HG02623 (cell line): ENCODE results near the gene DCLK1.
"Not testable (repeated sequence)": the region's sequence is repeated elsewhere in the genome, so short reads cannot be mapped to it uniquely, and the experiment has no call there.

Experiments
- ATAC-seq: cut with Tn5 transposase; IDR thresholded peaks from one replicate; pipeline ENCODE4 v1.9.1; 2021; ENCODE audit warnings: moderate library complexity; ENCODE audit not compliant: unreplicated experiment

DCLK1 gene

DNA sequence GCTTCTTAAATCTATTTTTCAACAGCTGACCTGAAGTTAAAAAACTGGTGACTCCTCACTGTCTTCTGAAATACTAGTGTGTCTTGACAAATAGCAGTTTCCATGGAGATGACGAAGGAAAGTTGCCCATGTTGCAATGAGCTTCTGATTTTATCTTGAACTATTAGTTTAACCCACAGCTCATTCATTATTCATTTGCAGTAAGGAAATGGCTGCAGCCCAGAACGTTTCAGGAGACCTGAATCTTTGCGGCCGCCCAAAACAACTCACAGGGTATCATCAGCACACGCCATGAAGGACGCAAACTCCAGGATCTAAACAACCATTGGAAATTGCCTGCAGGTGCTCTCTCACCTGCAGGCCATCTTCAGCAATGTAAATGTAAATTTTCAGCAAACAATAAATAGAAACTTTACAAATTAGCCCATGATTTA is 142.5 kb downstream of the DCLK1 start:
- ATAC-seq = no peak

DNA sequence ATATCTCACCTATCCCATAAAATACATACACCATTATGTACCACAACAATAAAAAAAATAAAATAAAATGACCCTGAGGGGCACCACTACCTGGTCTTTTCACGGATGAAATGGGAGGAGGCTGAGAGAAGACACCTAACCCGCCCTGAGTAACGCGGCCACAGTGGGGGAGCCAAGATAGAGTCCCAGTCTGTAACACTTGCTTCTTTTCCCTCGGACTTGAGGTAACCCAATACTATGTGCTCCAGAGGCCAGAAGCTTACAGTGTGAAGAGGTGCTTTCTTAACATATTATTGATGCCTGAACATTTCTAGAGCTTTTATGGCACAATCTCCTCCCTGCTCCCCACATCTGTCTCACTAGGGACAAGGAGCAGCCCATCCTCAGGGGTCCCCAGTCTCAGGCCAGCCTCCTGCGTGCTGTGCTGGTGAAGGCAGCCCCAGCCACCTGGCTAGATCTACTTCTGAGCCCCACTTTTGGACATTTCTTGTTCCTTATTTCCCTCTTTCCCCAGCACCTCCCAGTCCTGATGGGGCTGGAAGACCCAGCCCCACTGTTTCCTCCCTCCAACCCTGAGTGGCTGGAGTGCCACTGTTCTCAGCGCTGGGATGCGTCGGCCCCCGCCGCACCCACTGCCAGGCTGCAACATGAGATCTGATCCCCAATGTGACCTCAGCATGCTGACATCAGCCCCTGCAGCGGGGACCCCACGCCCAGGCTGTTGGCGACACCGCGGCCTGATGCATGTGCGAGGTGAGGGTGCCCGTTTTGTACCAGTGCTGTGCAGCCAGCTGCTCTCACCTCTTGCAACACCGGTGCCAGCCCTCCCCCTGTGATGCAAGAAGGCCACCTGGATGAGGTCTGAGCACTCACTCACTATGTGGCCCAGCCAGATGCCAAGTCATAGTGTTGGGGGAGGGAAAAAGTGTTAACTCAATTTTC is 143.3 kb downstream of the DCLK1 start:
- no peak for ATAC-seq

DNA sequence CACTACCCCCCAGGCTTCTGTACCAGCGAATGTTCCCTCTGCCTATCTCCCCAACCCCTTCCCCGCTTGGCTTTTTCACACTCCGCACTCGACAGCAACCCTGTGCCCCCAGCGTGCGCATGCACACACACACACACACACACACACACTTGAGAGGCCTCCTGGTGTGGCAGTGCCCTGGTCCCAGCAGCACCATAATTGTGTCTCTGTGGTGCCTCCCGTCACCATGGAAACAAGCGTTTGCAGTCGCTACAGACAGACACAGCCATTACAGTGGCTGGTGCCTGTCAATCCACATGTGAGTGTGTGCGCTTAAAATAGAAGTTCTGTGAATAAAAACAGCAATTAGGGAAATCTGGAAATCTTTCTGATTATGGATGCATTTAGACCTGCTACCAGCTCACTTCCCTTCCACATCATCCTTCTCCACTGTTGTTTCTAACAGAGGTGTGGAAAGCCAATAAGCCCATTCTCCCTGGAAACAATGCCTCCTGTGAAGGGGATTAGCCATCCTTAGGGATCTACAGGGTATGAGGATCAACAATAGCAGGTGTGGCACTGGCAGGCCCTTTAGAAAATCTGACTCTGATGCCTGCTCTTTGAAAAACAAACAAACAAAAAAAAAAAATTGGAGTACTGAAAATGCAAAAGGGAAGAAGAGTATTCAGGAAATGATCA is 146.3 kb downstream of the DCLK1 start:
- ATAC-seq = no peak

DNA sequence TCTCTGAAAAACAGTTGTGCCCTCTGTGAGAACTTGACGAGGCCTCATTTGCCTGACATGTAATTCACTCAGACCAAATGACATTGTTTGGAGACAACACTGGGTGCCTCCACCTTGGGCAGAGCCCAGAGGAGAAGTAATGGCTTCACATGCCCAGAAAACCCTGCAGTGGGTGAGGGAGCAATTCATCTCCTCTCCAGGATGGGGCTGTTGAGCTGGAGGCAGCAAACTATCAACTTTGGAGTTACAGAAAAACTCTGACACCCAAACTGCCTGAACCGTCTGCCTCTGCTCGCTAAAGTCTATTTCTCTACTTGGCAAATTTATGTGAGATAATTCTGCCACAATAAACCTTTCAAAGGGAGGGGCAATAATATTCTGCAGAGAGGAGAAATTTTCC is 146.9 kb downstream of the DCLK1 start:
- no peak for ATAC-seq

DNA sequence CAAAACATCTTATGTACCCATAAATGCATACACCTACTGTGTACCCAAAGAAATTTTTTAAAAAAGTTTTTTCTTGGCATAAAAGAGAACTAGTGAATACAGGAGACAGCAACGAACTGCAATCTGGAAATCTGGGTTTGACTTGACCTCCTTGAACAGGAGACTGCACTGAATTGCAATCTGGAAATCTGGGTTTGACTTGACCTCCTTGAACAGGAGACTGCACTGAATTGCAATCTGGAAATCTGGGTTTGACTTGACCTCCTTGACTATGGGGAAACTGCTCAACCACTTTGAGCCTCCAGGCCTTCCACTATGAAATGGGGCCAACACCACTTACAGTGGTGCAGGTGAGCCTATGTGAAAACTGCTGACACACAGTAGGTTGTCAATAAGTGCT is 147.5 kb downstream of the DCLK1 start:
- ATAC-seq = not testable (repeated sequence)

DNA sequence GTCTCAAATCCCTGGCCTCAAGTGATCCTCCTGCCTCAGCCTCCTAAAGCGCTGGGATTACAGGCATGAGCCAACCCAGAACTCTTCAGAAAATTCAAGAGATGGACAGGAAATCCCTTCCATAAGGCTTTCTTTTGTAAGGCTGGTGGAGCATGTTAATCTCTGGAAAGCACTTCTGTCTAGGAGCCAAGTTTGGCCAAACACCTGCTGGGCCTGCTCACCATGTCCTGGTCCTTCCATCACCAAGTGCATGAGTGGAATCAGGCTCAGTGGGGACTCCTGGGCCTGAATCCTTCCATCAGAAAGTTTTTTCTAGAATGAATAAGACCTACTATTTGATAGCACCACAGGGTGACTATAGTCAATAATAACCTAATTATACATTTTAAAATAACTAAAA is 148.0 kb downstream of the DCLK1 start:
- no peak for ATAC-seq

DNA sequence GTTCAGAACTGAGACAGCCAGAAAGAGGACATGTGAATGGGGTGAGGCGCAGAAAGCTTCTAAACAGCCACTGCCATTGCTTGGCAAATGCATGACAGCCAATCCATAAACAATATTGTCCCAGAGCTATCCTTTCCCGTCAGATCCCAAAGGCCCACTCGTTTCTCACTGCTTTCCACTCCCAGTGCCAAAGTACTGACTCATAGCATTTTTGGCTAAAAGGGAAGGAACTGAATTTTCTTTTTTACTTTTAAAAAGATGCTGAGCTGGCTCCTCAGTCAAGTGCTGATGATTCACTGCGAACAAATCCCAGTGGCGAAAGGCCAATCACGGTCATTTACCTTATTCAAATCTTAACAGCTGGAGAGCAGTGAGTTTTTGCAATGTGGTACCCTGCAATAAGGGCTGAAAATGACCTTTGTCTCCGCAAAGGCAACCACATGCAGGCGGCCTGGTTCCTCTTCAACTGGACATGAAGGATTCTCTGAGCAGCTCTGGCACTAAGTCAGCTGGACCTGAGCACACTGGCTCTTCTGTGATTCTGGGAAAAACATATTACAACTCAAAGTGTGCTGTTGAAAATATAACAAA is 151.7 kb downstream of the DCLK1 start:
- ATAC-seq = no peak

DNA sequence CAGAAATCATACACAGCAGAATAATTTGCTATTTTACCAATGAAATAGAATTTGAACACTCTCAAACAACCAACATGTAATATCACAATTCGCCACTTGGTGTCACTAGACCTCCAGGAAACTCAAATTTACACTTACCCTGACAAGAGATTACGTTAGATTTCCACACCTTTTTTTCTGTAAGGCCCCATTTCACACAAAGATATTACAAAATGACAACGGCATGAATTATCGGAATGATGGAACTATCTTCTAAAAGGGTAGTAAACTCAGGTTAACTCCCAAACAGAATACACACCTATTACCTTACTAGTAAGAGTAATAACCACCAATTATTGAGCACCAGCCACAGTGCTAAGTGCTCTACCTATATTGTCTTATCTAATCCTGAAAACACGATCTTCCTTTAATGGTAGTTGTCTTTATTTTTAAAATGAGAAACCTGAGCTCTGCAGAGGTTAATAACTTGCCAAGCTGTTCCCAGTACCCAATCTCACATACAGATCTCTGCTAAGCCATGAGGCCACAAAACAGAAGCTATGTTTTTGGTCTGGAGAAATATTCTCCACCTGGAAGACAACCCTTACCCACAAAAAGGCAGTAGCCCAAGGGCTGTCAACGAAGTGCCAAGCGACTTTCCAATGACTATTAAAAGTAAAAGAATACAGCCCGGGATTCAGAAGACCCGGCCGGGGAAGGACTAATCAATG is 152.4 kb downstream of the DCLK1 start:
- no peak for ATAC-seq

DNA sequence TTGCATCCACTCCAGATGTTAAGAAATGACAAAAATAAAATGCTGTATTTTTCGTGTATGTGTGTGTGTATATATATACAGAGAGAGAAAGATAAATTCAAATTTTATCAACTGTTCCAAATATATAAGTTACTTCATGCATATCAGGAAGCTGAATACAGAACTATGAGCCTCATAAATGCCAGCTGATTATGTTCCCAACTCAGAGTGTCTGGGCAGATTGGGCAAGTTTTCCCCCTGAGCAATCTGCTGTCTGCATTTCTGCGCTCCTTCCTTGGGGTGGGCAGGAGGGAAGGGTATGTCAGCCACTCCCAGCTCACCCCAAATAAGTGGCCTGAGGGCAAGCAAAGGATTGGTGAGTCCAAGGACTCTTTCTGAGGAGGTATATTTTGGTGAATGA is 154.1 kb downstream of the DCLK1 start:
- ATAC-seq = no peak

DNA sequence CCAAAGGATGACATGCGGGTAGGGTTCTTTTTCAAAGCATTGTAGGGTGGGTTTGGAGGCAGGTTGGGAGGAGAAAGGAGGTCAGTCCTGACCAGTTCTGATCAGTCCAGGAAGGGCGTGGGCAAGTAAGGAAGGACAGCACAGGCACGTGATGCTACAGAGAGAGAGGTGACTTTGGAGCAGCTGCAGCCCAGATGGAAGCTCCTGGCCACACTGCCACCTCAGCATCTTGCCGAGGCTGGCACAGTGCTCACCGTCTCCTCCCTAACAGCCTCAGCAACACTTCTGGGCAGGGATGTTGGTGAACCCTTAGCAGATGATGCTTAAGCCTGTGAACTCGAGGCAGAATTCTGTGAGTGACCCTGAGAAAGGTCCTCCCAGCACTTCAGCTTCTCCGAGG is 155.1 kb downstream of the DCLK1 start:
- ATAC-seq = no peak

DNA sequence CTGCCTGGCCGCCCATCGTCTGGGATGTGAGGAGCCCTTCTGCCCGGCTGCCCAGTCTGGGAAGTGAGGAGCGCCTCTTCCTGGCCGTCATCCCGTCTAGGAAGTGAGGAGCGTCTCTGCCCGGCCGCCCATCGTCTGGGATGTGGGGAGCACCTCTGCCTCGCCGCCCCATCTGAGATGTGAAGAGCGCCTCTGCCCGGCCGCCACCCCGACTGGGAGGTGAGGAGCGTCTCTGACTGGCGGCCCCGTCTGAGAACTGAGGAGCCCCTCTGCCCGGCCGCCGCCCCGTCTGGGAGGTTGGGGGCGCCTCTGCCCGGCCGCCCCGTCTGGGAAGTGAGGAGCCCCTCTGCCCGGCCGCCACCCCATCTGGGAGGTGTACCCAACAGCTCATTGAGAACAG is 164.2 kb downstream of the DCLK1 start:
- ATAC-seq = not testable (repeated sequence)

DNA sequence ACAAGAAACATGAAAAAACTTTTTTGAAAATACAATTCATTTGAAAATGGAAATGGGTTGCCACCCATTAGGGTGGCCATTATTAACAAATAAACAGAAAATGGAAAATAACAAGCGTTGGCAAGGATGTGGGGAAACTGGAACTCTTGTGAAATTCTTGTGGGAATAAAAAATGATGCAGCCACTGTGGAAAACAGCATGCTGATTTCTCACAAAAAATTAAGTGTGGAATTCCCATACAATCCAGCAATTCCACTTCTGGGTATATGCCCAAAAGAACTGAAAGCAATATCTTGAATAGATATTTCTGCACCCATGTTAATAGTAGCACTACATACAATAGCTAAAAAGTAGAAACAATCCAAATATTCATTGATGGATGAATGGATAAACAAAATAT is 165.2 kb downstream of the DCLK1 start:
- no peak for ATAC-seq

DNA sequence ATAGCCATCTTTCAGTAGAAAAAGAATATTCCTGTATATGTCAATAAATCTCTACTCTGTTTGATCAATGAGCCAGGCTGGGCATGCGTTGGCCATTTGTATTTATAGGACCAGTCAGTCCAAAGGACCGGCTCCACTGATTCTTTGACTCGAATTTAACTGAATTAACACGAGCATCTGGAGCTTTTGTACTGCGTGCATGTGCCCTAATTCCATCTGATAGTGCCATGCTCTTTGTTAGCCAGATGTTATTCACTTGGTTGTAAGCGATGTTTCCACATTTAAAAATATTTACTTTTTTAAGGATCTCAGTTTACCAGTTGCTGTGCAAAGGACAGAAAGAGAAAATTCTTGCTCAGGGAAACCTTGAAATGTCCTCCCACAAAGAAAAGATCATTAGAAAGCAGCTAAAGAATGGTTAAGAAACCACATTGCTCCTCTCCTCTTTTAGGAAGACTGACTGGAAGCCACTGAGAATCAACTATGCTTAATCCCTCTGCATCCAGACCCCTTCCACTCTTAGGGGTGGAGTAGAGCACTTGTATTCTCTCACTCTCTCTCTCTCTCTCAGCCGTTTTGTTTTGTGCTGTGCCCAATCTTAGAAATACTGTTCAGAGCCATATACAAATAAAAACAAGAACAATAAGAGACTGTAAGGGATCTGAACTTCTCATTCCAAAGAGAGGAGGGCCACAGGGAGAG is 165.8 kb downstream of the DCLK1 start:
- no peak for ATAC-seq

DNA sequence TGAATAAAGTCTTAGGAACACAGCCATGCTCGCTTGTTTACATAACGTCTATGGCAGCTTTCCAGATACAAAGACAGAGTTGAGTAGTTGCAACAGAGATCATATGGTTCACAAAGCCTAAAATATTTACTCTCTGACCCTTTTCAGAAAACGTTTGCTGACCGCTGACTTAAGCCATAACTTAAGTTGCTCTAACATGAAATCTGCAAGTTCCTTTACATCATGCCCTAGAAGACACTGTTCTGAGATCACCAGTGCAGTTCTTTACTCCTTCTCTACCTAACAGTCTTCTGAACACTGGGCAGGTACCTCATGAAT is 166.4 kb downstream of the DCLK1 start:
- ATAC-seq = no peak

DNA sequence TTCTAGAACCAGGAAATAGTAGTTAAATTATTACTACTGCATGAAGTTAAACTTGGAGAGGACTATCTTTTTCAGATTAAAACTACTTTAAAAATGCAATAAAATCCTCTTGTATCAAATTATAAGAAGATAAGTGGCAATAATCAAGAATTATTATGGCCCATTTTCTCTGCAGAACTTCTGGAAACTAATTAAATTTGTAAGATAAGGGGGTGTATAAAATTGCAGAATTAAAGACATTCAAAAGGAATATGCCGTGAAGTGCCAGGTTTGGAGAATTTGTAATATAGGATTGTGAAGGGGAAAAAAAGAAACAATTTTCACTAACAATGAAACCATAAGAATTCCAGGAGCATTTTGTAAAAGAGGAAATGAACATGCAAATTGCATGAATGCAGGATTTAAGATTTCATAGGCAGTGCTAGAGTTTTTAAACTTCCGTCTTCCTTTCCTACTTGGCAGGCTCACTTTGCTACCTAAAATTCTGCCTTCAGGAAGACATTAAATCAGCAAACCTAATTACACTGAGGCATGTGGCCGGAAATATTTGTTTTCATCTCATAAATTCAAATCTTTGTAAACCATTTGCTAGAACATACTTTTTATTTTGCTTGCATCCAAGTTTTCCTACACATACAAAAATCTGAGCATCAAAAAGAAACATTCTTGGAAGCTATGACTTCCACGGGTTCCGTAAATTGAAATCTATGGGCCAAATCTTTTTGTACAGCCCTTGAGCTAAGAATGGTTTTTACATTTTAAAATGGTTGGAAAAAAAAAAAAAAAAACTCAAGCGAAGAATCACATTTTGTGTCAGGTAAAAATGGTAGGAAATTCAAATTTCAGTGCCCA is 166.9 kb downstream of the DCLK1 start:
- ATAC-seq = no peak

DNA sequence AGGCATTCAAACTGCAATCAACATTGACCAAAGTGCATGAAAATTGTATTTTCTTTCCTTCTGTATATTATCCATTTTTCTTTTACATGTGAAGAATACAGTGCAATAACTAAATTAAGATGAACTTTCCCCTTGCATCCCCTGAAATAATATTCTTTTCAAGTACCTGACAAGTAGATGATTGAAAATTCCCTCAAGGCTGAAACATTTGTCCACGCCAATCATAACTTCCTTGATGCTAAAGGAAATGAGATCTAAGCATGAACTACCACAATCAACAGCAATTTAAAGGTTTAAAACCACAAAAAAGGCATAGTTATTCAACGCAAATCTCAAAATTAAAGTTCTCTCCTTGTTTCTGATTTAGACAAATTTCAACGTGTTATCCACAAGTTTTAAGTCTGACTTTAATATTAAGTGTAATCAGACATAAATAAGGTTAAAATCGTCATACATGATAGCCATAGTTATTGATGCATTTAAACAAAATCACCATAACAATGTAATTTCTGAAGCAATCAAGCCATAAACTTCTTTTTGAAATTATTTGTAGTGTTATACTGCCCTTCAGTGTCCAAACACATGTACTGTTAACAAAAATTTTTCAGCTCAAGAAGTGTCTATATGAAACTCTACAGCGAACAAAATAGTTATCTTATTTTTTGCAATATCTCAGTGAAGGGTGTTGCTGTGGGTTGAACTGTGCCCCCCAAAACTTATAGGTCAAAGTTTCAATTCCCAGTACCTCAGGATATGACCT is 169.5 kb downstream of the DCLK1 start:
- no peak for ATAC-seq

DNA sequence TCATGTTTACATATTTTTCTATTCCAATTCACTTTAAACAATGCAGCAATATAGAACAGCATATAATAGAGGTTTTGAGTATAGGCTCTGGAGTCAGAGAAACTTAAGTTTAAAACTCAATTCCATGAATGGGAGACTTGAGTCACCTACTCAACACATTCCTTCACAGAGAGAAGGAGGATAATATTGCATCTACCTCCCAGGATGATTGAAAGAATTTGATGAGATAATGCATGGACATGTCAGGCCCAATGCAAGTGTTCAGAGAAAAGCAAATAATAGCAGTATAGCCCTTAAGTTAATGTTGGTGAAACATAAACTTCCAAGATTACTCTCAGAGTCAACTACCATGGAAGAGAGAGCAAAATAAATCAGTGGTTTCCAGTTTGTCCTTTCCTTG is 170.2 kb downstream of the DCLK1 start:
- ATAC-seq = no peak

DNA sequence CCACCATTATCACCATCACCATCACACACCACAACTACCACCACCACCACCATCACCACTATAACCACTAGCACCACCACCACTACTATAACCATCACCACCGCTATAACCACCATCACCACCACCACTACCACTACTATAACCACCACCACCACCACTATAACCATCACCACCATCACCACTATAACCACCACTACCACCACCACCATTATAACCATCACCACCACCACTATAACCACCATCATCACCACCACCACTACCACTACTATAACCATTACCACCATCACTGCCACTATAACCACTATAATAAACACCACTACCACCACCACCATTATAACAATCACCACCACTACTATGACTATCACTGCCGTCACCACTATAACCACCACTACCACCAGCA is 173.2 kb downstream of the DCLK1 start:
- ATAC-seq = no peak

DNA sequence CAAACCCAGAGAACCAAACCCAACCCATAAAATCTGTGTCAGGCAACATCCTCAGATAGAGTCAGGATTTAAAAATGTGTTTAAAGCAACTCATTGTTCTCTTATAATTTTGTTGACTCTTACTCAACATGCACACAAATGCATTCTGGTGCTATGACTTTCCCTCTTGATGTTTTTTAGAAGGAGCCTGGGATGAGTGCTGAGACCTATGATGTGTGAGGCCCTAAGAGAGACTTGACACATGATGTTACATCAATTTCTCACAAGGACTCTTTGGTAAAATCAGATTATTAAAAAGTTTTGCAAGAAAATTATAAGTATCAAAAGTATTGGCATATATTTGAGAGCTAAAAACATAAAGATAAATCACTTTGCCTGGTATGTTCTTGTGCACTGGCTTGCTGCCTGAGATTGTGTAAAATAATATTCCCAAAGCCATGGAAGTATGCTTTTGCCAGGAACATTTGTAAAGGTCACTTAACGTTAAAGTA is 173.9 kb downstream of the DCLK1 start:
- no peak for ATAC-seq
